GF-D8 (cell line): ENCODE measurements around the gene KIF20A.
"Not testable (repeated sequence)": the region's sequence is repeated elsewhere in the genome, so short reads cannot be mapped to it uniquely, and the experiment has no call there.

Experiments used
- DNase-seq: peaks from one replicate; lab custom pipeline; 2025; lab: John Stamatoyannopoulos, UW

The KIF20A gene

GRCh38 chr5:138178516-138179276 is at the start of gene KIF20A, which contains the start of gene BRD8:
Gene KIF20A, plus strand, starts transcription at chr5:138179112. Its CDS starts 569 bp downstream, at chr5:138179681.
Gene BRD8, minus strand, starts transcription at chr5:138178630. Its CDS starts 16 bp downstream, at chr5:138178614.
- DNase-seq = peak; percentile 80

- DNase-seq = no peak
Observed at GRCh38 chr5:138129347-138129746, 49.6 kb upstream of the KIF20A start.

- DNase-seq = no peak
Observed at GRCh38 chr5:138132543-138132942, 46.4 kb upstream of the KIF20A start.

- DNase-seq = no peak
Observed at GRCh38 chr5:138138949-138139780, 39.7 kb upstream of the KIF20A start, which contains the start of gene NME5. Gene NME5, minus strand, starts transcription at chr5:138139428. Its CDS starts 648 bp downstream, at chr5:138138780.

- peak; percentile 2 for DNase-seq
Observed at GRCh38 chr5:138139781-138140090, 39.2 kb upstream of the KIF20A start.

GRCh38 chr5:138140268-138140667 is 38.6 kb upstream of the KIF20A start:
- no peak for DNase-seq

GRCh38 chr5:138141734-138142133 is 37.2 kb upstream of the KIF20A start:
- no peak for DNase-seq

GRCh38 chr5:138143578-138143977 is 35.3 kb upstream of the KIF20A start:
- not testable (repeated sequence) for DNase-seq

- DNase-seq = no peak
Observed at GRCh38 chr5:138148811-138149210, 30.1 kb upstream of the KIF20A start.

- no peak for DNase-seq
Observed at GRCh38 chr5:138149530-138149929, 29.4 kb upstream of the KIF20A start.

- not testable (repeated sequence) for DNase-seq
Observed at GRCh38 chr5:138155977-138156376, 22.9 kb upstream of the KIF20A start.

- no peak for DNase-seq
Observed at GRCh38 chr5:138157626-138158025, 21.3 kb upstream of the KIF20A start.

GRCh38 chr5:138159666-138160065 is 19.2 kb upstream of the KIF20A start:
- DNase-seq = no peak

GRCh38 chr5:138160706-138161105 is 18.2 kb upstream of the KIF20A start:
- no peak for DNase-seq

GRCh38 chr5:138163721-138164120 is 15.2 kb upstream of the KIF20A start:
- no peak for DNase-seq

- DNase-seq = no peak
Observed at GRCh38 chr5:138169124-138169523, 9.8 kb upstream of the KIF20A start.

GRCh38 chr5:138170299-138170698 is 8.6 kb upstream of the KIF20A start:
- no peak for DNase-seq

GRCh38 chr5:138177941-138178515 is 884 bp upstream of the KIF20A start:
- no peak for DNase-seq

- DNase-seq = no peak
Observed at GRCh38 chr5:138179277-138179857, 455 bp downstream of the KIF20A start.

- DNase-seq = peak; percentile 56
Observed at GRCh38 chr5:138180183-138180782, 1.4 kb downstream of the KIF20A start.

GRCh38 chr5:138180841-138181240 is 1.9 kb downstream of the KIF20A start:
- DNase-seq = no peak

- no peak for DNase-seq
Observed at GRCh38 chr5:138182808-138183207, 3.9 kb downstream of the KIF20A start.
